ENCODE measurements around the gene CYTH2. TPM values are rescaled to one million over a fixed set of nuclear protein-coding genes. Genes with fewer than 3 reads are reported as not detected.
A peak's percentile ranks its signal among the peaks of the same experiment; 100 is the strongest.

Gene CYTH2
- total RNA-seq, 2 experiments from 2014 or later: 43.2 to 50.7 TPM

DNA sequence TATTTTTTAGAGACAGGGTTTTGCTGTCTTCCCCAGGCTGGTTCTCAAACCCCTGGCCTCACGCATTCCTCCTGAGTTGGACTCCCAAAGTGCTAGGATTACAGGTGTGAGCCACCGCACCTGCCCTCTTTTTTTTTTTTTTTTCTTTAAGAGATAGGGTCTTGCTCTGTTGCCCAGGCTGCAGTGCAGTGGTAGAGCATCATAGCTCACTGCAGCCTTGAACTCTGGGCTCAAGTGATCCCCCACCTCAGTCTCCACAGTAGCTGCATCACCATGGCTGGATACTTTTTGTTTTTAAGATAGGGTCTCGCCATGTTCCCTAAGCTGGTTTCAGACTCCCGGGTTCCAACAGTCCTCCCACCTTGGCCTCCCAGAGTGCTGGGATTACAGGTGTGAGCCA lies 12.3 kb upstream of the CYTH2 start:
- H3K9me3 Mint-ChIP-seq: no peaks in the 10 kb centered on the region
- H3K4me3 Mint-ChIP-seq: no peak overlapping the region
- no peak overlapping the region for H3K27ac Mint-ChIP-seq
- ChIA-PET CTCF (interaction anchor here (1.3 kb wide), 1 partner anchor 11 kb away, joined by 3 read pairs; no protein-coding TSS in a partner anchor), POLR2A (interaction anchor here (0.6 kb wide), 1 partner anchor 14 kb away, joined by 13 read pairs; no protein-coding TSS in a partner anchor)
- peaks cover 14% of the 10 kb centered on the region for H3K36me3 Mint-ChIP-seq (ENCODE audit: low read depth)
- H3K27me3 Mint-ChIP-seq: no peaks in the 10 kb centered on the region
- DNase-seq: no peak
- H3K4me1 Mint-ChIP-seq: peaks cover 2% of the 10 kb centered on the region

DNA sequence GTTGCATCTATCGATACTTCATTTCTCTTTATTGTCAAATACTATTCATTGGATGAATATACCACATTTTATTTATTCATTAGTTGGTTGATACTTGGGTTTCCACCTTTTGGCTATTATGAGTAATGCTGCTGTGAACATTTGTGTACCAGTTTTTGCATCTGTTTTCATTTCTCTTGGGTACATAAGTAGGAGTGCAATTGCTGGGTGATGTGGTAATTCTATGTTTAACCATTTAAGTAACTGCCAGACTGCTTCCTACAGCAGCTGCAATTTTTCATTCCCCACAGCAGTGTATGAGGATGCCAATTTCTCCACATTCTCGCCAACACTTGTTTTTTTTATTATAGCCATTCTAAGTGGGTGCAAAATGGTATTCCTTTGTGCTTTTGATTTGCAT lies 11.2 kb upstream of the CYTH2 start:
- Mint-ChIP-seq H3K27ac (peak overlapping the region; percentile 3), H3K9me3 (no peaks in the 10 kb centered on the region), H3K4me3 (no peak overlapping the region), H3K36me3 (ENCODE audit: low read depth) (peaks cover 11% of the 10 kb centered on the region), H3K27me3 (no peaks in the 10 kb centered on the region), H3K4me1 (peaks cover 2% of the 10 kb centered on the region)
- ChIA-PET POLR2A (no interaction called here), CTCF (interaction anchor here (0.5 to 2.0 kb wide), 3 partner anchors 10 to 837 kb away, joined by 3 to 10 read pairs (median 3); partner anchors contain the start of gene KDELR1)
- DNase-seq: no peak

GRCh38 chr19:48461651-48461981 lies 7.6 kb upstream of the CYTH2 start:
- ChIA-PET CTCF (interaction anchor here (0.7 kb wide), 1 partner anchor 8 kb away, joined by 3 read pairs; no protein-coding TSS in a partner anchor), POLR2A (no interaction called here)
- H3K4me3 Mint-ChIP-seq: no peak overlapping the region
- peaks cover 6% of the 10 kb centered on the region for H3K36me3 Mint-ChIP-seq (ENCODE audit: low read depth)
- DNase-seq: no peak
- H3K4me1 Mint-ChIP-seq: no peaks in the 10 kb centered on the region
- no peaks in the 10 kb centered on the region for H3K27me3 Mint-ChIP-seq
- no peaks in the 10 kb centered on the region for H3K9me3 Mint-ChIP-seq
- H3K27ac Mint-ChIP-seq: no peak overlapping the region

DNA sequence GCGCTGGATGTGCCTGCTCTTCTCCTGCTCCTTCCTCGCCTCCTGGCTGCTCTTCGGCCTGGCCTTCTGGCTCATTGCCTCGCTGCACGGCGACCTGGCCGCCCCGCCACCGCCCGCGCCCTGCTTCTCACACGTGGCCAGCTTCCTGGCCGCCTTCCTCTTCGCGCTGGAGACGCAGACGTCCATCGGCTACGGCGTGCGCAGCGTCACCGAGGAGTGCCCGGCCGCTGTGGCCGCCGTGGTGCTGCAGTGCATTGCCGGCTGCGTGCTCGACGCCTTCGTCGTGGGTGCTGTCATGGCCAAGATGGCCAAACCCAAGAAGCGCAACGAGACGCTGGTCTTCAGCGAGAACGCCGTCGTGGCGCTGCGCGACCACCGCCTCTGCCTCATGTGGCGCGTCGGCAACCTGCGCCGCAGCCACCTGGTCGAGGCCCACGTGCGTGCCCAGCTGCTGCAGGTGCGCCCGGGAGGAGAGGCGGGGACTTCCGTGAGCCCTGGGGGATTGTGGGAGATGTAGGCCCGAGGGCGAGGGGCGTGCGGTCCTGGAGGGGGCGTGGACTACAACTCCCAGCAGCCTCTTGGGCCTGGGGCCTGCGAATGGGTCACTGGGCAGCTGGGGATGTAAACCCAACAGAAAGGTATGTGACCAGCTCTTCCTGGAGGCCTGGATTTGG lies 7.0 kb upstream of the CYTH2 start:
- no peak for DNase-seq
- Mint-ChIP-seq H3K27ac (no peak overlapping the region), H3K4me1 (no peaks in the 10 kb centered on the region), H3K36me3 (ENCODE audit: low read depth) (peaks cover 5% of the 10 kb centered on the region), H3K27me3 (no peaks in the 10 kb centered on the region), H3K4me3 (no peak overlapping the region), H3K9me3 (no peaks in the 10 kb centered on the region)
- ChIA-PET POLR2A (no interaction called here), CTCF (interaction anchor here (0.6 kb wide), 1 partner anchor 1695 kb away, joined by 3 read pairs; no protein-coding TSS in a partner anchor)

DNA sequence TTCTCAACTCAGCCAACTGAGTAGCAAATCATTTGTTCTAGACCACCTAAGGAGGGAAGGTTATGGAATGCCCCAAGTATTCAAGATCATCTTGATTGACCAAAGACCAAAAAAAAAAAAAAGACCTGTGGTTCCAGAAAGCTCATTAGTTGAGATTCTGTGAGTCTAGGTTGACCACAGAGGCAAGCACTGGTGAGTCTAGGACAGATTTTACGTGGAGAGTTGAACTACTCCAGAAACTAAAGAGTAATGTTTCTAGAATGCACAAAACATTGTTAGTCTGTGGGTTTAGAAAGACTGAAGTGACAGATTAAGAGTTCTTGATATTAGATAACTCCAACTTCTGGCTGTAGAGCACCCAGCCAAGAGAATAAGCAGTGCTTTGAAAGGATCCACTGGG lies 4.0 kb upstream of the CYTH2 start:
- POLR2A ChIA-PET: no interaction called here
- Mint-ChIP-seq H3K9me3 (no peaks in the 10 kb centered on the region), H3K36me3 (ENCODE audit: low read depth) (peaks cover 2% of the 10 kb centered on the region), H3K4me1 (peaks cover 15% of the 10 kb centered on the region), H3K4me3 (no peak overlapping the region), H3K27me3 (no peaks in the 10 kb centered on the region), H3K27ac (no peak overlapping the region)
- no peak for DNase-seq
- CTCF ChIA-PET: interaction anchor here (0.7 kb wide), 1 partner anchor 123 kb away, joined by 3 read pairs; no protein-coding TSS in a partner anchor

DNA sequence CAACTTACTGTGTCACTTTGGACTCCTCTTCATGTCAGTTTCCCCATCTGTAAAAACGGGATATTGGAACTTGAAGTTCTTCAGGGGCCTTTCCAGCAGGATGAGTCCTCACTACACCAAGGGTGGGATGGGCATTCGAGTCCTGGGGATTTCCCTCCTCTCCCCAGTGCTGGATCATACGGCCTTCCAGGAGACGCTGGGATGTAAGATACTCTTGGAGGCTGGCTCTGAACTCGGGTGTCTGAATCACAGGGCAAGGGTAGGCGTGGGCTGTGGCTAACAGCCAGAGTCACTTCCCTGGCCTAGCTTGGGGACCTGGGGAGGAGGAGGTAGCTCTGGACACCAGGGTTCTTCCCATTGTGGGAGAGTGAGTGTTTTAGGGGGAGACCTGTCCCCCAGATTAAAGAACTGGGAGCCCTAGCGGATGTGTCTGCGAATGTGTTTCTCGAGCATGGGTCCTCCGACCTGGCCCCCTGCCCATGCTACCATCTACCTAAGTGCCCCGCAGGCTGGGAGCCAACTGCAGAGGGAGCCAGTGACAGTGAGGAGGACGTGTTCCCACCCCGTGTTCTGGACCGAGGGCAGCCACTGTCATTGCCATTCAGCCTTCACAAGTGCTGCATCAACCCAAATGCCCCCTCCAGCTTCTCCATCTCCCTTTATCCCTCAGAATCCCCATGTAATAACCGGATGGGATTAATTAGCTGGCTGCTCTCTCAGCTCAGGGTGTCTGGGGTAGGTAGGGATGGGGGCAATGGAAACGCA lies 2.4 kb upstream of the CYTH2 start:
- H3K4me1 Mint-ChIP-seq: peaks cover 24% of the 10 kb centered on the region

DNA sequence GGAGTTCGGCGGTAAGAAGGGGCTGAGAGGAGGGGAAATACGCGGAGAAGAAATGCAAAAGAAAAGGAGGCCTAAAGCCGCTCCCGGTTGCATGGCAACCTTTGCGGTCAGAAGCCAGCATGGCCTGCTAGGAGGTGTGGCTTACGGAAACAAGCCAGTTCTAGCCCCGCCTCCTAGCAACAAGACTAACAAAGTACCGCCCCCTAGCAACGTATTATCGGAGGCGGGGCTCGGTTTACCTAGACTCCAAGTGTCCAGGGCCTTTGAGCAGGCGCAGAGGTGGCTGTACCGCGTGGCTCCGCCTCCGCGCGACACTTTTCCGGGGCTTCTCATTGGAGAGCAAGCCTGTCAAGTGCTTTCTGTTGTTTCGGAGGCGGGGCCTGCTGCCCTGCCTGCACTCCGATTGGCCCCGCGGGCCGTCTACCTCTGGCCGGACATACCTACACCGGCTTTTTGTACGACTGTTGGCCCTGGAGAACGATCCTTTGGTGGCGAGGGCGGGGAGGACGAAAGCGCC lies 339 bp upstream of the CYTH2 start:
- no peaks in the 10 kb centered on the region for H3K27me3 Mint-ChIP-seq
- H3K4me3 Mint-ChIP-seq: peak overlapping the region; percentile 83
- CTCF ChIA-PET: interaction anchor here (1.7 kb wide), 1 partner anchor 12 kb away, joined by 3 read pairs; no protein-coding TSS in a partner anchor
- H3K9me3 Mint-ChIP-seq: no peaks in the 10 kb centered on the region
- POLR2A ChIA-PET: no interaction called here
- peak overlapping the region; percentile 89 for H3K27ac Mint-ChIP-seq
- H3K4me1 Mint-ChIP-seq: peaks cover 24% of the 10 kb centered on the region
- H3K36me3 Mint-ChIP-seq (ENCODE audit: low read depth): peaks cover 16% of the 10 kb centered on the region
- peak; percentile 100 for DNase-seq

More for the DNA sequence above, 2.4 kb upstream of the CYTH2 start:
- Mint-ChIP-seq H3K27me3 (no peaks in the 10 kb centered on the region), H3K9me3 (no peaks in the 10 kb centered on the region), H3K36me3 (ENCODE audit: low read depth) (peaks cover 9% of the 10 kb centered on the region), H3K27ac (no peak overlapping the region), H3K4me3 (no peak overlapping the region)
- no peak for DNase-seq
- CTCF ChIA-PET: no interaction called here
- POLR2A ChIA-PET: no interaction called here

GRCh38 chr19:48469934-48470680 lies 938 bp downstream of the CYTH2 start:
- ChIA-PET CTCF (interaction anchor here (0.8 to 2.1 kb wide), 3 partner anchors 9 to 20 kb away, joined by 3 to 6 read pairs (median 5); no protein-coding TSS in a partner anchor), POLR2A (interaction anchor here (0.6 to 1.1 kb wide), 2 partner anchors 10 to 17 kb away, joined by 4 to 6 read pairs; no protein-coding TSS in a partner anchor)
- Mint-ChIP-seq H3K27ac (peak overlapping the region; percentile 89), H3K9me3 (no peaks in the 10 kb centered on the region), H3K4me3 (peak overlapping the region; percentile 83), H3K36me3 (ENCODE audit: low read depth) (peaks cover 20% of the 10 kb centered on the region), H3K4me1 (peaks cover 26% of the 10 kb centered on the region), H3K27me3 (no peaks in the 10 kb centered on the region)
- no peak for DNase-seq

- Mint-ChIP-seq H3K27ac (peak overlapping the region; percentile 12), H3K4me3 (peak overlapping the region; percentile 83), H3K4me1 (peaks cover 26% of the 10 kb centered on the region), H3K9me3 (no peaks in the 10 kb centered on the region), H3K36me3 (ENCODE audit: low read depth) (peaks cover 23% of the 10 kb centered on the region), H3K27me3 (no peaks in the 10 kb centered on the region)
- no peak for DNase-seq
- POLR2A ChIA-PET: interaction anchor here (0.6 kb wide), 2 partner anchors 14 to 16 kb away, joined by 6 to 13 read pairs; no protein-coding TSS in a partner anchor
- CTCF ChIA-PET: interaction anchor here (1.6 to 2.1 kb wide), 2 partner anchors 9 to 19 kb away, joined by 5 to 6 read pairs; no protein-coding TSS in a partner anchor
Observed at GRCh38 chr19:48470856-48471255, 1.7 kb downstream of the CYTH2 start.

DNA sequence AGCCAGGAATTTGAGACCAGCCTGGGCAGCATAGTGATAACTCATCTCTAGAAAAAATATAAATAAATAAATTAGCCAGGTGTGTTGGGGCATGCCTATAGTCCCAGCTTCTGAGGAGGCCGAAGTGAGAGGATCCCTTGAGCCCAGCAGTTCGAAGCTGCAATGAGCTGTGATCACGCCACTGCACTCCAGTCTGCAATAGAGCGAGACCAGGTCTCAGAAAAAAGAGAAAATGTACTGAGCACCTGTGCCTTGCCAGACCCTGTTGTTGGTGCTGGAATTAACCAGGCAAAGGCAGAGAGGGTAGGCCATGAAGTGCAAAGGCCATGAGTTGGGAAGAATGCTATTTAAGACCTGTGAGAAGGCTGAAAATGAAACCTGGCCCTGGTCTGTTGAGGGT lies 2.7 kb downstream of the CYTH2 start:
- H3K9me3 Mint-ChIP-seq: no peaks in the 10 kb centered on the region
- peaks cover 26% of the 10 kb centered on the region for H3K4me1 Mint-ChIP-seq
- DNase-seq: no peak
- POLR2A ChIA-PET: no interaction called here
- CTCF ChIA-PET: no interaction called here
- peak overlapping the region; percentile 83 for H3K4me3 Mint-ChIP-seq
- no peaks in the 10 kb centered on the region for H3K27me3 Mint-ChIP-seq
- H3K36me3 Mint-ChIP-seq (ENCODE audit: low read depth): peaks cover 23% of the 10 kb centered on the region
- H3K27ac Mint-ChIP-seq: no peak overlapping the region

DNA sequence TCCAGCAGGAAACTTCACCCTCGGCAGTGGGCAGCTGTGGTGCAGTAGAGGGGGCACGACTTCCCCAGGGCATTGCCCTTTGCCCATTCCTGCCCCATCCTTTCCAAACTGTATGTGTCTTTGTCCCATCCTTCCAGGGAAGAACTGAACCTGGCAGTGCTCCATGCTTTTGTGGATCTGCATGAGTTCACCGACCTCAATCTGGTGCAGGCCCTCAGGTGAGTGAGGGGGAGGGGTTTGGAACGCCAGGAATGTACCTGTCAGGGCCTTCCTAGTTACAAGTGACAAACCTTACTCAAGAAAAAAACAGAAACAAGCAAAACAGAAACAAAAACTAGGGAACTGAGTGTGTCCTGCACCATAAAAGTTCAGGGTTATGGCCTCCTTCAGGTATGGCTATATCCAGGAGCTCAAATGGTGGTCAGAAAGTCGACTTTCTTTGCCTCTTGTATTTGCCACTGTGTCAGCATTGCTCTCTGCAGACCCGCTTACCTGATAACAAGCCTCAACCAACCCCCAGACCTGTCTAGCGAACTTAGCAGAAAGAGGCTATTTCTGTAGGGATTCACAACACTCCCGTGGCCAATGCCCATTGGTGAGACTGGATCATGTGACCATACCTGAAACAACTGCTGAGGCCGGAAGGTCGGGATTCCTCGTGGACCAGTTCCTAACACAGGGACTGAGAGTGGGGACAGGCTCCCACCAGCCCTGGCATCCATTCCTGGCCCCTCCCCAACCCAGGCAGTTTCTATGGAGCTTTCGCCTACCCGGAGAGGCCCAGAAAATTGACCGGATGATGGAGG lies 4.2 kb downstream of the CYTH2 start:
- peaks cover 19% of the 10 kb centered on the region for H3K4me1 Mint-ChIP-seq
- H3K4me3 Mint-ChIP-seq: no peak overlapping the region
- DNase-seq: no peak
- H3K27ac Mint-ChIP-seq: peak overlapping the region; percentile 36
- ChIA-PET CTCF (interaction anchor here (0.5 to 1.0 kb wide), 3 partner anchors 16 to 110 kb away, joined by 3 read pairs; no protein-coding TSS in a partner anchor), POLR2A (no interaction called here)
- peaks cover 25% of the 10 kb centered on the region for H3K36me3 Mint-ChIP-seq (ENCODE audit: low read depth)
- no peaks in the 10 kb centered on the region for H3K27me3 Mint-ChIP-seq
- H3K9me3 Mint-ChIP-seq: no peaks in the 10 kb centered on the region
